Measurements from ENCODE around the gene RBBP8NL. TPM values are rescaled to one million over a fixed set of nuclear protein-coding genes. Genes with fewer than 3 reads are reported as not detected.

RBBP8NL gene
- total RNA-seq, 1 experiment from 2014 or later: not detected

GRCh38 chr20:62381202-62381797 is 46.0 kb downstream of the RBBP8NL start:
- POLR2A ChIA-PET: no interaction called here
- TF ChIP-seq POLR2AphosphoS5 (IDR thresholded peaks at IDR 0.05; ENCODE audit: low read depth, low read length): peak; percentile 40; the same call in 1 of the 2 replicates
- TF ChIP-seq, protein P1, sequence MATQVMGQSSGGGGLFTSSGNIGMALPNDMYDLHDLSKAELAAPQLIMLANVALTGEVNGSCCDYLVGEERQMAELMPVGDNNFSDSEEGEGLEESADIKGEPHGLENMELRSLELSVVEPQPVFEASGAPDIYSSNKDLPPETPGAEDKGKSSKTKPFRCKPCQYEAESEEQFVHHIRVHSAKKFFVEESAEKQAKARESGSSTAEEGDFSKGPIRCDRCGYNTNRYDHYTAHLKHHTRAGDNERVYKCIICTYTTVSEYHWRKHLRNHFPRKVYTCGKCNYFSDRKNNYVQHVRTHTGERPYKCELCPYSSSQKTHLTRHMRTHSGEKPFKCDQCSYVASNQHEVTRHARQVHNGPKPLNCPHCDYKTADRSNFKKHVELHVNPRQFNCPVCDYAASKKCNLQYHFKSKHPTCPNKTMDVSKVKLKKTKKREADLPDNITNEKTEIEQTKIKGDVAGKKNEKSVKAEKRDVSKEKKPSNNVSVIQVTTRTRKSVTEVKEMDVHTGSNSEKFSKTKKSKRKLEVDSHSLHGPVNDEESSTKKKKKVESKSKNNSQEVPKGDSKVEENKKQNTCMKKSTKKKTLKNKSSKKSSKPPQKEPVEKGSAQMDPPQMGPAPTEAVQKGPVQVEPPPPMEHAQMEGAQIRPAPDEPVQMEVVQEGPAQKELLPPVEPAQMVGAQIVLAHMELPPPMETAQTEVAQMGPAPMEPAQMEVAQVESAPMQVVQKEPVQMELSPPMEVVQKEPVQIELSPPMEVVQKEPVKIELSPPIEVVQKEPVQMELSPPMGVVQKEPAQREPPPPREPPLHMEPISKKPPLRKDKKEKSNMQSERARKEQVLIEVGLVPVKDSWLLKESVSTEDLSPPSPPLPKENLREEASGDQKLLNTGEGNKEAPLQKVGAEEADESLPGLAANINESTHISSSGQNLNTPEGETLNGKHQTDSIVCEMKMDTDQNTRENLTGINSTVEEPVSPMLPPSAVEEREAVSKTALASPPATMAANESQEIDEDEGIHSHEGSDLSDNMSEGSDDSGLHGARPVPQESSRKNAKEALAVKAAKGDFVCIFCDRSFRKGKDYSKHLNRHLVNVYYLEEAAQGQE (IDR thresholded peaks at IDR 0.05; ENCODE audit: insufficient read depth in 1 of 2, low read depth in 2 of 2, low read length in 1 of 2): no peak
- ATAC-seq (peak; percentile 11; the same call in 1 of the 2 replicates), DNase-seq (ENCODE audit: low read depth, low spot score) (no peak)
- H3K27me3 ChIP-seq (ENCODE audit: control insufficient read depth, insufficient read depth, low read length): no peaks in the 10 kb centered on the region
- H3K36me3 ChIP-seq (ENCODE audit: control insufficient read depth, insufficient read depth, low read length): peaks cover 2% of the 10 kb centered on the region; the same call in 1 of the 2 replicates
- BruUV-seq (replicated peaks): no TSS peak
- peaks cover 43% of the 10 kb centered on the region for H3K4me1 ChIP-seq (ENCODE audit: control insufficient read depth, insufficient read depth, low read length)
- in situ Hi-C loops (cut with HindIII; ENCODE audit: low pct_unique_long_range_greater_than_20kb, low sequenced_read_pairs): no loop called here
- CTCF ChIA-PET: no interaction called here
- peak overlapping the region; percentile 69 for H3K27ac ChIP-seq (ENCODE audit: low read length)
- no peaks in the 10 kb centered on the region for H3K9me3 ChIP-seq (ENCODE audit: control insufficient read depth, insufficient read depth, low read depth, low read length)
- intact Hi-C loops (cut with micrococcal nuclease; ENCODE audit: unreplicated experiment): loop anchor here (5.0 kb wide), 2 partner anchors 39 to 79 kb away; partner anchors contain the start of gene ADRM1
- no peak overlapping the region for H3K4me3 ChIP-seq (ENCODE audit: low read depth in 2 of 2, low read length in 2 of 2)

DNA sequence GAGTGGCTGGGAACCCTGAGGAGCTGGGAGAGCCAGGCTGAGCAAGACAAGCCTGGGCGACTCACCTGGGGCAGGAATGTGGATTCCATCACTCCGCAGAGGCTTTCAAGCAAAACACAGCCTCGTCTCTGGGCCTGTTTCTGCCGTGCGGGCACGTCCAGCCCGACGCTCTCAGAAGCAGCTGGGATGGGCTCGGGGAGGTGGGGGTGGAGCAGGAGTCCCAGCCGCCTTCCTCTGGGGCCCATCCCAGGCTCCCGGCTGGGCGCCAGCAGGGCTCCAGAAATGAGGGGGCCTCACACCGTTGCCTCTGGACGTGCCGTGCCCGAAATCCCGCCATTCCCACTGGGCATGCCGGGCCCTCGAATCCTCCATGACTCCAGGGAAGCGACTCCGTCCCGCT is 49.1 kb downstream of the RBBP8NL start:
- CTCF ChIA-PET: interaction anchor here (1.7 kb wide), 1 partner anchor 10 kb away, joined by 5 read pairs; no protein-coding TSS in a partner anchor
- intact Hi-C loops (cut with micrococcal nuclease; ENCODE audit: unreplicated experiment): no loop called here
- POLR2A ChIA-PET: interaction anchor here (0.7 kb wide), 1 partner anchor 13 kb away, joined by 3 read pairs; no protein-coding TSS in a partner anchor
- H3K4me3 ChIP-seq (ENCODE audit: low read depth in 2 of 2, low read length in 2 of 2): no peak overlapping the region
- ATAC-seq (no peak), DNase-seq (ENCODE audit: low read depth, low spot score) (no peak)
- H3K9me3 ChIP-seq (ENCODE audit: control insufficient read depth, insufficient read depth, low read depth, low read length): no peaks in the 10 kb centered on the region
- no TSS peak for BruUV-seq (replicated peaks)
- no peaks in the 10 kb centered on the region for H3K36me3 ChIP-seq (ENCODE audit: control insufficient read depth, insufficient read depth, low read length)
- peaks cover 60% of the 10 kb centered on the region for H3K4me1 ChIP-seq (ENCODE audit: control insufficient read depth, insufficient read depth, low read length)
- H3K27ac ChIP-seq (ENCODE audit: low read length): peak overlapping the region; percentile 59
- in situ Hi-C loops (cut with HindIII; ENCODE audit: low pct_unique_long_range_greater_than_20kb, low sequenced_read_pairs): no loop called here
- no peak for TF ChIP-seq TCF7L2 (IDR thresholded peaks at IDR 0.05; ENCODE audit: low read depth, low read length)
- TF ChIP-seq SIN3A (IDR thresholded peaks at IDR 0.05; ENCODE audit: borderline replicate concordance, insufficient read depth, low read depth, low read length): no peak
- TF ChIP-seq, protein P2, sequence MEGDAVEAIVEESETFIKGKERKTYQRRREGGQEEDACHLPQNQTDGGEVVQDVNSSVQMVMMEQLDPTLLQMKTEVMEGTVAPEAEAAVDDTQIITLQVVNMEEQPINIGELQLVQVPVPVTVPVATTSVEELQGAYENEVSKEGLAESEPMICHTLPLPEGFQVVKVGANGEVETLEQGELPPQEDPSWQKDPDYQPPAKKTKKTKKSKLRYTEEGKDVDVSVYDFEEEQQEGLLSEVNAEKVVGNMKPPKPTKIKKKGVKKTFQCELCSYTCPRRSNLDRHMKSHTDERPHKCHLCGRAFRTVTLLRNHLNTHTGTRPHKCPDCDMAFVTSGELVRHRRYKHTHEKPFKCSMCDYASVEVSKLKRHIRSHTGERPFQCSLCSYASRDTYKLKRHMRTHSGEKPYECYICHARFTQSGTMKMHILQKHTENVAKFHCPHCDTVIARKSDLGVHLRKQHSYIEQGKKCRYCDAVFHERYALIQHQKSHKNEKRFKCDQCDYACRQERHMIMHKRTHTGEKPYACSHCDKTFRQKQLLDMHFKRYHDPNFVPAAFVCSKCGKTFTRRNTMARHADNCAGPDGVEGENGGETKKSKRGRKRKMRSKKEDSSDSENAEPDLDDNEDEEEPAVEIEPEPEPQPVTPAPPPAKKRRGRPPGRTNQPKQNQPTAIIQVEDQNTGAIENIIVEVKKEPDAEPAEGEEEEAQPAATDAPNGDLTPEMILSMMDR (IDR thresholded peaks at IDR 0.05): no peak
- no peaks in the 10 kb centered on the region for H3K27me3 ChIP-seq (ENCODE audit: control insufficient read depth, insufficient read depth, low read length)

- peak overlapping the region; percentile 86 for H3K27ac ChIP-seq (ENCODE audit: low read length)
- CTCF ChIA-PET: interaction anchor here (1.7 kb wide), 1 partner anchor 9 kb away, joined by 5 read pairs; no protein-coding TSS in a partner anchor
- H3K4me3 ChIP-seq (ENCODE audit: low read depth in 2 of 2, low read length in 2 of 2): no peak overlapping the region
- TF ChIP-seq POLR2AphosphoS5 (IDR thresholded peaks at IDR 0.05; ENCODE audit: low read depth, low read length): peak; percentile 24; the same call in 1 of the 2 replicates
- no peak for TF ChIP-seq TCF7L2 (IDR thresholded peaks at IDR 0.05; ENCODE audit: low read depth, low read length)
- H3K4me1 ChIP-seq (ENCODE audit: control insufficient read depth, insufficient read depth, low read length): peaks cover 57% of the 10 kb centered on the region
- DNase-seq (ENCODE audit: low read depth, low spot score) (no peak), ATAC-seq (no peak)
- intact Hi-C loops (cut with micrococcal nuclease; ENCODE audit: unreplicated experiment): no loop called here
- no peaks in the 10 kb centered on the region for H3K9me3 ChIP-seq (ENCODE audit: control insufficient read depth, insufficient read depth, low read depth, low read length)
- H3K36me3 ChIP-seq (ENCODE audit: control insufficient read depth, insufficient read depth, low read length): no peaks in the 10 kb centered on the region
- POLR2A ChIA-PET: no interaction called here
- in situ Hi-C loops (cut with HindIII; ENCODE audit: low pct_unique_long_range_greater_than_20kb, low sequenced_read_pairs): no loop called here
- H3K27me3 ChIP-seq (ENCODE audit: control insufficient read depth, insufficient read depth, low read length): no peaks in the 10 kb centered on the region
- no TSS peak for BruUV-seq (replicated peaks)
These were observed 49.6 kb downstream of the RBBP8NL start for GRCh38 chr20:62377615-62378178.
